IMR-90 (cell line): ENCODE results near the gene SOX9. TPM values are rescaled to one million over a fixed set of nuclear protein-coding genes. Genes with fewer than 3 reads are reported as not detected.
A peak's percentile ranks its signal among the peaks of the same experiment; 100 is the strongest.

Experiments used
- ATAC-seq: fragments of 200-7000 bp; cut with Tn5 transposase; 2 replicates; pipeline ENCODE4 v1.9.1; 2020; ENCODE audit warnings: low read depth, mild to moderate bottlenecking, moderate library complexity
- BruUV-seq: library from RNA; stranded (reverse); fragments of 400-500 nt; replicated peaks from 2 replicates; lab custom pipeline; 2021; lab: Mats Ljungman, UMichigan
- CTCF ChIA-PET: fragments of 300-600 bp; formaldehyde crosslinking; extraction: SDS; loops from one replicate; lab custom pipeline; 2021; ENCODE audit warnings: antibody characterized with exemption; lab: Yijun Ruan, JAX
- POLR2A ChIA-PET: fragments of 300-600 bp; sonication (Branson Sonifier 250); formaldehyde crosslinking; loops from one replicate; lab custom pipeline; 2022; ENCODE audit warnings: antibody characterized with exemption; ENCODE audit not compliant: unreplicated experiment; lab: Charles Lee
- DNase-seq: peaks from one replicate; pipeline ENCODE4 v3.0.0; 2013
- H2AFZ ChIP-seq: replicated peaks from 2 replicates; pipeline ENCODE3; 2013; ENCODE audit warnings: low read length, mild to moderate bottlenecking; ENCODE audit not compliant: poor library complexity
- H2AK5ac ChIP-seq: 2 replicates; pipeline ENCODE4 v1.6.1; 2013; ENCODE audit warnings: low read depth, low read length, inconsistent platforms
- H2AK9ac ChIP-seq: replicated peaks from 2 replicates; pipeline ENCODE3; 2013; ENCODE audit warnings: mild to moderate bottlenecking, low read depth, low read length, moderate library complexity; ENCODE audit not compliant: poor library complexity
- H2BK120ac ChIP-seq: 2 replicates; pipeline ENCODE4 v1.6.1; 2013; ENCODE audit warnings: low read depth, low read length, inconsistent platforms
- H2BK15ac ChIP-seq: 3 replicates; pipeline ENCODE4 v1.6.1; 2013; ENCODE audit warnings: low read depth, low read length, inconsistent platforms
- H2BK20ac ChIP-seq: 2 replicates; pipeline ENCODE4 v1.6.1; 2013; ENCODE audit warnings: low read depth, mild to moderate bottlenecking, inconsistent platforms, low read length, moderate library complexity
- H2BK5ac ChIP-seq: 2 replicates; pipeline ENCODE4 v1.6.1; 2013; ENCODE audit warnings: mild to moderate bottlenecking, low read depth, low read length, inconsistent platforms; ENCODE audit not compliant: poor library complexity, severe bottlenecking
- H3K14ac ChIP-seq: replicated peaks from 2 replicates; pipeline ENCODE4 v1.6.1; 2013; ENCODE audit warnings: low read depth, low read length, inconsistent platforms
- H3K18ac ChIP-seq: 2 replicates; pipeline ENCODE4 v1.6.1; 2013; ENCODE audit warnings: low read depth, low read length, control low read depth
- H3K23ac ChIP-seq: 2 replicates; pipeline ENCODE4 v1.6.1; 2013; ENCODE audit warnings: low read depth, low read length, inconsistent platforms
- H3K27ac ChIP-seq: 2 replicates; pipeline ENCODE4 v1.5.1; 2013; ENCODE audit warnings: mild to moderate bottlenecking, control low read depth, low read length; ENCODE audit not compliant: insufficient read depth
- H3K27me3 ChIP-seq: 2 replicates; pipeline ENCODE4 v1.6.1; 2013; ENCODE audit warnings: low read length; ENCODE audit not compliant: control insufficient read depth, insufficient read depth
- H3K36me3 ChIP-seq: 2 replicates; pipeline ENCODE4 v1.6.1; 2013; ENCODE audit warnings: low read length, mixed read lengths; ENCODE audit not compliant: control insufficient read depth, insufficient read depth
- H3K4ac ChIP-seq: 2 replicates; pipeline ENCODE4 v1.6.1; 2013; ENCODE audit warnings: low read depth, low read length, inconsistent platforms
- H3K4me1 ChIP-seq: 2 replicates; pipeline ENCODE4 v1.6.1; 2013; ENCODE audit warnings: low read length, mixed read lengths; ENCODE audit not compliant: control insufficient read depth, insufficient read depth
- H3K4me2 ChIP-seq: 2 replicates; pipeline ENCODE4 v1.6.1; 2013; ENCODE audit warnings: low read depth, mild to moderate bottlenecking, control low read depth, low read length, moderate library complexity
- H3K4me3 ChIP-seq: 2 replicates; pipeline ENCODE4 v1.5.1; 2013; ENCODE audit warnings: low read depth, mild to moderate bottlenecking, control low read depth, low read length, moderate library complexity; ENCODE audit not compliant: insufficient read depth
- H3K56ac ChIP-seq: 2 replicates; pipeline ENCODE4 v1.6.1; 2013; ENCODE audit warnings: low read length, inconsistent platforms; ENCODE audit not compliant: insufficient read depth; ENCODE audit errors: extremely low read depth
- H3K79me1 ChIP-seq, 2 experiments: 2 replicates each; pipeline ENCODE4 v1.6.1; 2013; ENCODE audit warnings: low read length in 2 of 2, inconsistent platforms in 1 of 2, low read depth in 1 of 2
- H3K9ac ChIP-seq: 2 replicates; pipeline ENCODE4 v1.6.1; 2013; ENCODE audit warnings: low read depth, low read length, control low read depth
- H3K9me1 ChIP-seq: 2 replicates; pipeline ENCODE4 v1.6.1; 2013; ENCODE audit warnings: low read length, inconsistent platforms; ENCODE audit not compliant: insufficient read depth
- H3K9me3 ChIP-seq: 2 replicates; pipeline ENCODE4 v1.6.1; 2013; ENCODE audit warnings: low read length; ENCODE audit not compliant: control insufficient read depth, insufficient read depth
- H4K20me1 ChIP-seq: 2 replicates; pipeline ENCODE4 v1.6.1; 2013; ENCODE audit warnings: low read length, inconsistent platforms; ENCODE audit not compliant: insufficient read depth
- H4K5ac ChIP-seq: 2 replicates; pipeline ENCODE4 v1.6.1; 2013; ENCODE audit warnings: mild to moderate bottlenecking, low read depth, low read length, control low read depth
- H4K8ac ChIP-seq, 2 experiments: 2 replicates each; pipeline ENCODE4 v1.6.1; 2013; ENCODE audit warnings: low read depth in 2 of 2, low read length in 2 of 2, control low read depth in 1 of 2, inconsistent platforms in 1 of 2
- H4K91ac ChIP-seq: 2 replicates; pipeline ENCODE4 v1.6.1; 2013; ENCODE audit warnings: low read depth, low read length, inconsistent platforms; ENCODE audit not compliant: insufficient read depth
- BHLHE40 ChIP-seq: fragments of 150-350 bp; IDR thresholded peaks from 2 replicates; pipeline ENCODE4 v1.6.1; 2016; ENCODE audit warnings: mild to moderate bottlenecking, low read depth, low read length
- CEBPB ChIP-seq: IDR thresholded peaks from 2 replicates; pipeline ENCODE4 v1.6.1; 2012; ENCODE audit warnings: low read depth, low read length, improper control_type of control experiment
- CHD1 ChIP-seq: IDR thresholded peaks from 2 replicates; pipeline ENCODE4 v1.6.1; 2012; ENCODE audit warnings: low read depth, low read length, improper control_type of control experiment
- ELK1 ChIP-seq: fragments of 150-350 bp; IDR thresholded peaks from 2 replicates; pipeline ENCODE4 v1.6.1; 2016; ENCODE audit warnings: low read depth, mild to moderate bottlenecking, low read length, moderate library complexity, borderline replicate concordance
- FOS ChIP-seq: fragments of 150-350 bp; IDR thresholded peaks from 2 replicates; pipeline ENCODE4 v1.6.1; 2016; ENCODE audit warnings: low read depth, low read length
- MAFK ChIP-seq: IDR thresholded peaks from 2 replicates; pipeline ENCODE4 v1.6.1; 2012; ENCODE audit warnings: low read depth, low read length, improper control_type of control experiment
- MAZ ChIP-seq: IDR thresholded peaks from 2 replicates; pipeline ENCODE4 v1.6.1; 2012; ENCODE audit warnings: low read depth, mild to moderate bottlenecking, low read length, improper control_type of control experiment, moderate library complexity, borderline replicate concordance
- MXI1 ChIP-seq: IDR thresholded peaks from 2 replicates; pipeline ENCODE4 v1.6.1; 2012; ENCODE audit warnings: low read depth, mild to moderate bottlenecking, low read length, moderate library complexity, borderline replicate concordance
- NFE2L2 ChIP-seq: fragments of 150-350 bp; IDR thresholded peaks from 2 replicates; pipeline ENCODE4 v1.6.1; 2016; ENCODE audit warnings: low read depth, mild to moderate bottlenecking, low read length
- POLR2A ChIP-seq: IDR thresholded peaks from 2 replicates; pipeline ENCODE4 v1.6.1; 2012; ENCODE audit warnings: mild to moderate bottlenecking, low read depth, low read length
- RAD21 ChIP-seq: IDR thresholded peaks from 2 replicates; pipeline ENCODE4 v1.6.1; 2012; ENCODE audit warnings: low read length, improper control_type of control experiment
- RCOR1 ChIP-seq: IDR thresholded peaks from 2 replicates; pipeline ENCODE4 v1.6.1; 2012; ENCODE audit warnings: mild to moderate bottlenecking, low read length, improper control_type of control experiment; ENCODE audit not compliant: insufficient replicate concordance
- RFX5 ChIP-seq: IDR thresholded peaks from 2 replicates; pipeline ENCODE4 v1.8.0; 2012; ENCODE audit warnings: low read depth, mild to moderate bottlenecking, low read length, moderate library complexity
- SMC3 ChIP-seq: fragments of 150-350 bp; IDR thresholded peaks from 2 replicates; pipeline ENCODE4 v1.6.1; 2016; ENCODE audit warnings: low read depth, mild to moderate bottlenecking, antibody characterized with exemption, low read length, moderate library complexity
- USF2 ChIP-seq: fragments of 150-350 bp; IDR thresholded peaks from 2 replicates; pipeline ENCODE4 v1.6.1; 2017; ENCODE audit warnings: mild to moderate bottlenecking, antibody characterized with exemption, low read length, low read depth
- WGBS, 2 experiments: methylation state at CpG; one replicate each; pipeline versions ENCODE4 v1.1.5 to v1.1.7; 2013; ENCODE audit warnings: missing lambda C conversion rate in 2 of 2; ENCODE audit not compliant: insufficient read length in 1 of 2; ENCODE audit errors: extremely low coverage in 2 of 2; 5-methylcytosine and 5-hydroxymethylcytosine counted together
- dilution Hi-C: fragments of 300-500 bp; cut with HindIII; formaldehyde crosslinking; loops from one replicate; pipeline ENCODE4 v1.14.3; 2018; ENCODE audit warnings: low sequenced_read_pairs; ENCODE audit not compliant: unreplicated experiment
- in situ Hi-C: fragments of 300-500 bp; cut with MboI; formaldehyde crosslinking; loops from 3 replicates; pipeline ENCODE4 v1.14.3; 2019; ENCODE audit warnings: low sequenced_read_pairs, inconsistent platforms, mixed read lengths
- intact Hi-C: fragments of 100-400 bp; cut with micrococcal nuclease; formaldehyde crosslinking; loops from 2 replicates; pipeline ENCODE4 v1.10.0; 2022
- polyA plus RNA-seq, 3 experiments: library from polyadenylated mRNA; depleted of rRNA; stranded (reverse); fragments of >200 nt; gene quantifications; 2 replicates each; pipeline ENCODE4 v1.2.3, GENCODE V29; 2012; ENCODE audit warnings: low replicate concordance in 1 of 3
- total RNA-seq: library from RNA; depleted of rRNA; stranded (reverse); fragments of >200 nt; gene quantifications from 2 replicates; pipeline ENCODE4 v1.2.3, GENCODE V29; 2012

The SOX9 gene
- total and polyA plus RNA-seq, 2 of the 4 experiments (the other 2 are of a cell fraction), result 4.1 to 12.7 TPM

- in situ Hi-C loops, result no loop called here
- no TSS peak for BruUV-seq
- POLR2A ChIA-PET, result no interaction called here
- TF ChIP-seq NFE2L2, result no peak
- TF ChIP-seq RAD21, result no peak
- no peak for TF ChIP-seq RFX5
- TF ChIP-seq MAFK, result no peak
- TF ChIP-seq USF2, result no peak
- no peak for TF ChIP-seq BHLHE40
- no peak for TF ChIP-seq RCOR1
- TF ChIP-seq CHD1, result no peak
- no peak for TF ChIP-seq POLR2A
- no peak for TF ChIP-seq MXI1
- no peak for TF ChIP-seq FOS
- TF ChIP-seq SMC3, result no peak
- TF ChIP-seq CEBPB, result no peak
- TF ChIP-seq MAZ, result no peak
- TF ChIP-seq ELK1, result no peak
These were observed 30.0 kb downstream of the SOX9 start for GRCh38 chr17:72150632-72151460.

More at GRCh38 chr17:72150632-72151460, 30.0 kb downstream of the SOX9 start:
- Histone ChIP-seq H3K9me3 (no peaks in the 10 kb centered on the region), H4K5ac (peak overlapping the region; percentile 26; the same call in 1 of the 2 replicates), H3K27me3 (no peaks in the 10 kb centered on the region), H3K4me3 (no peak overlapping the region), H3K18ac (peak overlapping the region; percentile 44), H3K9me1 (peaks cover 9% of the 10 kb centered on the region), H2BK5ac (no peak overlapping the region), H2AFZ (no peak overlapping the region), H3K56ac (no peak overlapping the region), H3K9ac (peak overlapping the region; percentile 1; the same call in 1 of the 2 replicates), H4K91ac (no peak overlapping the region), H3K4ac (peak overlapping the region; percentile 39; the same call in 1 of the 2 replicates), H3K23ac (no peak overlapping the region), H3K27ac (peak overlapping the region; percentile 55; the same call in 1 of the 2 replicates), H4K20me1 (no peaks in the 10 kb centered on the region), H2AK9ac (no peak overlapping the region), H2BK15ac (no peak overlapping the region), H3K4me2 (peak overlapping the region; percentile 27; the same call in 1 of the 2 replicates), H2BK20ac (peak overlapping the region; percentile 24; the same call in 1 of the 2 replicates), H3K36me3 (no peaks in the 10 kb centered on the region), H4K8ac (peak overlapping the region in 1 of 2 experiments; percentile 27; a peak in 1 of 4 replicates), H3K4me1 (peaks cover 10% of the 10 kb centered on the region), H3K79me1 (no peaks in the 10 kb centered on the region), H2AK5ac (peak overlapping the region; percentile 1; the same call in 1 of the 2 replicates), H2BK120ac (peak overlapping the region; percentile 21; the same call in 1 of the 2 replicates), H3K14ac (peak overlapping the region; percentile 38; the same call in 1 of the 2 replicates)
- ATAC-seq, result 0 out of 2 replicates have a peak, but pooled peaks have one; percentile 8
- 48 to 100% methylated on average over 1 to 3 of the region's 11 CpGs for WGBS, 2 experiments
- CTCF ChIA-PET, result interaction anchor here (1.6 kb wide), 1 partner anchor 26 kb away, joined by 3 read pairs; no protein-coding TSS in a partner anchor
- dilution Hi-C loops (no loop called here), intact Hi-C loops (no loop called here)
- DNase-seq, result no peak
